GM15510 (cell line): ENCODE data around the gene NOP10.
A peak's percentile ranks its signal among the peaks of the same experiment; 100 is the strongest.

ENCODE experiments used
- POLR2A ChIP-seq: IDR thresholded peaks from 3 replicates; pipeline ENCODE4 v1.6.1; 2011; ENCODE audit warnings: borderline replicate concordance; ENCODE audit not compliant: insufficient read length; ENCODE audit errors: extremely low read depth

NOP10 gene

DNA sequence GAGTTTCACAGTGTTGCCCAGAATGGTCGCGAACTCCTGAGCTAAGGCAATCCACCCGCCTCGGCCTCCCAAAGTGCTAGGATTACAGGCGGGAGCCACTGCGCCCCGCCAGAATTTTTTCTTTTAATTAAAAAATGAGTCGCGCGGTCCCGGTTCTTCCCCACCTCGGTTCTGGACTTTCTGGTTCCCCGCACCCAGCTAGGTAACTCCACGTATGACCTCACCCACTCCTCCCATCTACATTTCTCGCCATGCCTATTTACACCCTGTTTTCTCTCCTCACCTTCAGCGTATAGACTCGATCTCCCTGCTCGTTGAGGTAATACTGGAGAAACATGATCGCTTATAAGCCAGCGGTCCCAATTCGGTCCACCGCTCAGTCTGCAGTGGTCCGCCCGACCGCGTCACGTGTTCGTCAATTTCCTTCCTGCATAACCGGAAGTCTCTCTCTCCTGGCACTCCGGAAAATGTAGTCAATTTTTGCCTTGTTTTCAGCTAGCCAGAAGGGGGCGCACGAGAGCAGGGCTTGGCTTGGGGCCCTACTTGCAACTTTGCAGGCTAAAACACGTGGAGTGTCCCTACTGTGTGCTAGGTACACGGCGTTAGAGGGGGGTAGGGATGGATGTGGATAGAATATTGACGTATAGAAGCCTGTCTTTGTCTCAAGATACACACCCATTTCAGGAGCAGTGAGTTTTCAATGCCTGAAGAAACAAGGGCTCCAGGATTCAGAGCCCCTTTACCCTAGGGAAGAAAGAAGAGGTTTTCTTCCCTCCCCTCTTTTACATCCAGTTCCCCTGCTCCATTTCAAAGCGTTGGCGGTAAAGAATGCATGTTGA is at the start of gene NOP10, which contains the start of gene NUTM1:
NOP10 (minus strand) TSS at position 400 of the 839 bp plus-strand sequence; CDS start at position 337, 63 bp downstream.
NUTM1 (plus strand) TSS at position 579 of the 839 bp plus-strand sequence. CDS start 382 bp downstream, outside the sequence.
- peak; percentile 90 for TF ChIP-seq POLR2A

- TF ChIP-seq POLR2A = no peak
Observed at GRCh38 chr15:34376856-34377255, 33.9 kb upstream of the NOP10 start.

GRCh38 chr15:34374816-34375215 is 31.9 kb upstream of the NOP10 start:
- no peak for TF ChIP-seq POLR2A

- no peak for TF ChIP-seq POLR2A
Observed at GRCh38 chr15:34373951-34374350, 31.0 kb upstream of the NOP10 start.

- TF ChIP-seq POLR2A = no peak
Observed at GRCh38 chr15:34370643-34371042, 27.7 kb upstream of the NOP10 start.

GRCh38 chr15:34370129-34370528 is 27.2 kb upstream of the NOP10 start:
- no peak for TF ChIP-seq POLR2A

DNA sequence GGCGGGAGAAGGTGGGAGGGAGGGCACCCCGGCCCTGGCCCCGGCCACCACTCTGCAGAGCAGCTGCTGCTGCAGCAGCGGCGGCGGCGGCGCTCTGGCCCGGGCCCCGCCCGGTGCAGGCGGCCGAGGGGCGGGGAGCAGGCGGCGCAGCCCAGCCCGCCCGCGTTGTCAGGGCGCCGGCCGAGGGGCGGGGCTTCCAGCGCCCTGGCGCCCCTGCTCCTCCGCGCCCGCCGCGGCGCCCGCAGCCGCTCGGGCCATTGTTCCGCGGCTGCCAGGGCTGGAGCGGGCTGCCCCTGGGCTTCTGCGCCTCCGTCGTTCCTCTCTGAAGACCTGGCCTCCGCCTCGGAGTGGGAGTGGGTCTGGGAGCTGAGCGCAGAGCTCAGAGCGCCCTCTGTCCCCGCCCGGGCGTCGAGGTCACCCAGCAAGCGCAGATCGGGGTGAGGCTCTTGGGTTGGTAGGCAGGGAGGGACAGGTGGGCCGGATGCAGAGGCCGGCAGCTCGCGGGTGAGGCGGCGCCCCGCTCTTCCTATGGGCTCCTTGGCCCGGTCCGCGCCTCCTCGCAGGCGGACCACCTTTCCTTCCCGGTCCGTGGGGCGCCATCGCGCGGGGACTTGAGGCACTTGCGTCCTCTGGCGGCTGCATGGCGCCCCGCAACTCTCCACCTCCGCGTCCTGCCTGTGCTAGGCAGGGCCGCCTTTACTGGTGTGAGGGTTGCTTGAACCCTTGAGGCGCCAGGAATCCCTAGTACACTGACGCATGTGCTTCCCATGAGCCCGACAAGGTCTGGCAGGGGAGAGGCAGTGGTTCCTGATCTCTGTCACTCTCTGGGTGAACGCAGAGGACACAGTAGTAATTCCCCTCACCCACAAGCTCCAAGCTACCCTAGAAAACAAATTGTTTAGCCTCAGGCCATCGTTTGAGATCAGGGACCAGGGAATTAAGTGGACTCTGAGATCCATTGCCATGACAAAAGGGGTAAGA is 24.5 kb upstream of the NOP10 start, which contains the start of gene LPCAT4:
LPCAT4 (minus strand) TSS at position 96 of the 981 bp plus-strand sequence. CDS start 96 bp downstream, outside the sequence.
- peak; percentile 85 for TF ChIP-seq POLR2A

GRCh38 chr15:34366271-34367065 is 23.5 kb upstream of the NOP10 start:
- no peak for TF ChIP-seq POLR2A

- no peak for TF ChIP-seq POLR2A
Observed at GRCh38 chr15:34365836-34366235, 22.9 kb upstream of the NOP10 start.

- TF ChIP-seq POLR2A = no peak
Observed at GRCh38 chr15:34365091-34365825, 22.3 kb upstream of the NOP10 start.

- TF ChIP-seq POLR2A = no peak
Observed at GRCh38 chr15:34364041-34364440, 21.1 kb upstream of the NOP10 start.

DNA sequence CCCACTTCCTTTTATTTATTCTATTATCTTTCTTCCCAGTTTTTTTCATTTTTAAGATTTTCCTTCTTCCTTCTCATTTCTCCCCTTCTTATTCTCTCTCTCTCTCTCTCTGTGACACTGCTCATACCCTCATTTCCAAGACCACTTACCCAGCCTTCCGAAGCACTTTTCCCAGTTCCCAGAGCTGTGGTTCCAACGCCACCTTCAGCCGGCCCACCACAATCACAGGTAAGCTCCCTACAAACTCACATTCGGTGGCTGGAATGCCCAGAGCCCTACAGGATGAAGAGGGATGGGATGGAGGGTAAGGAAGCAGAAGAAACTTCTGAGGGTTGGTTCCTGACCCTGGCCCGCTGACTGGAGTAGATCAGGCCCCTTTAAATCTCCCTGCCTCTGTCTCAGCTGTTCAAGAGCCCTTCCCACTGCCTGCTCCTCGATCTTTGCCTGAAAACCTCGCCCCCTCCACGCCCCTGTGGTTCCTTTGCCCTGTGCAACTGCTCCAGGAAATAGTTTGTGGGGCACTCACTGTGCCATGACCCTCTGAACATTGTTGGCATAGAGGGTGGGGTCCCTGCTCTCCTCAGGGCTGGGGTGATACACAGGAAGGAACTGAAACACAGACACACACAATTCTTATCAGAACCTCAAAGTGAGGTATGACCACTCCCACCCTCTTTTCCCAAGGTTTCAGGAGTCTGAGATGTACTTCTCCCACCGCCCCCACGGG is 19.3 kb upstream of the NOP10 start:
- TF ChIP-seq POLR2A = no peak

DNA sequence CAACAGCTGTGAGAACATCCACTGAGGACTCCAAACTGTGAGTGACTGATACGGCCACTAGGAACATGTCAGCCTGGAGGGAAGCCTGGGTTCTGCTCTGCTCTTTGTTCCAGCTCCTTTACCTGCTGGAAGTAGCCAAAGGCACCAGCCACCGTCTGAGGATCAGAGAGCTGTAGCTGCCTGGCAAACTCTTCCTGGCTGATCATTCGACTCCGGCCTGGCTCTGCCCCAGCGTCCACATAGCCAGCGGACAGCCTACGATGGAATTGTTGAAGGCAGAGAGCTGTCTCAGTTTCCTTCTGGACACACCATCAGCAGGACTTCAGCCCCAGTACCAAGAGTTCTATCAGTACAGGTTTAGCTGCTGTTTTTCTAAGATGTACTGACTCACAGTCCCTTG is 18.3 kb upstream of the NOP10 start:
- no peak for TF ChIP-seq POLR2A
